HG03045 (cell line): ENCODE results near the gene NEK11.
"Not testable (repeated sequence)": the region's sequence is repeated elsewhere in the genome, so short reads cannot be mapped to it uniquely, and the experiment has no call there.

Source experiments
- ATAC-seq: cut with Tn5 transposase; IDR thresholded peaks from one replicate; pipeline ENCODE4 v1.9.1; 2021; ENCODE audit warnings: mild to moderate bottlenecking, moderate library complexity; ENCODE audit not compliant: unreplicated experiment

Gene NEK11

GRCh38 chr3:131038326-131038725 lies 11.6 kb downstream of the NEK11 start:
- ATAC-seq, result no peak

GRCh38 chr3:131042271-131042985 lies 15.8 kb downstream of the NEK11 start:
- ATAC-seq, result not testable (repeated sequence)

- no peak for ATAC-seq
Measured at GRCh38 chr3:131047582-131047981, 20.9 kb downstream of the NEK11 start.

GRCh38 chr3:131048030-131048429 lies 21.4 kb downstream of the NEK11 start:
- no peak for ATAC-seq

GRCh38 chr3:131050001-131050400 lies 23.3 kb downstream of the NEK11 start:
- no peak for ATAC-seq

GRCh38 chr3:131053043-131053859 lies 26.6 kb downstream of the NEK11 start:
- ATAC-seq, result no peak

- no peak for ATAC-seq
Measured at GRCh38 chr3:131067983-131068382, 41.3 kb downstream of the NEK11 start.

GRCh38 chr3:131072099-131072559 lies 45.5 kb downstream of the NEK11 start:
- ATAC-seq, result no peak

GRCh38 chr3:131072845-131073244 lies 46.2 kb downstream of the NEK11 start:
- no peak for ATAC-seq

GRCh38 chr3:131075632-131076328 lies 49.1 kb downstream of the NEK11 start:
- ATAC-seq, result no peak

GRCh38 chr3:131077904-131078303 lies 51.2 kb downstream of the NEK11 start:
- ATAC-seq, result no peak

- ATAC-seq, result no peak
Measured at GRCh38 chr3:131079086-131079485, 52.4 kb downstream of the NEK11 start.

GRCh38 chr3:131081224-131081623 lies 54.5 kb downstream of the NEK11 start:
- no peak for ATAC-seq

GRCh38 chr3:131082246-131082645 lies 55.6 kb downstream of the NEK11 start:
- no peak for ATAC-seq

- no peak for ATAC-seq
Measured at GRCh38 chr3:131082871-131083863, 56.5 kb downstream of the NEK11 start.

GRCh38 chr3:131091768-131092167 lies 65.1 kb downstream of the NEK11 start:
- ATAC-seq, result no peak

GRCh38 chr3:131107637-131108433 lies 81.2 kb downstream of the NEK11 start:
- ATAC-seq, result no peak

GRCh38 chr3:131109156-131109555 lies 82.5 kb downstream of the NEK11 start:
- ATAC-seq, result no peak

- ATAC-seq, result no peak
Measured at GRCh38 chr3:131110087-131110486, 83.4 kb downstream of the NEK11 start.

GRCh38 chr3:131114256-131114655 lies 87.6 kb downstream of the NEK11 start:
- ATAC-seq, result no peak
